Liver (tissue), 9 donors: Measurements from ENCODE around the gene P2RY8. TPM values are rescaled to one million over a fixed set of nuclear protein-coding genes. Genes with fewer than 3 reads are reported as not detected.
"Not testable (repeated sequence)": the region's sequence is repeated elsewhere in the genome, so short reads cannot be mapped to it uniquely, and the experiment has no call there.

ENCODE experiments used
- DNase-seq: peaks from one replicate; pipeline ENCODE4 v3.0.0-alpha.2; 2017; ENCODE audit warnings: low spot score
- H3K27ac ChIP-seq, 2 donors: one replicate each; pipeline ENCODE4 v1.7.0; 2013; ENCODE audit warnings: inconsistent platforms in 2 of 2, low read length in 2 of 2, control low read depth in 1 of 2, low read depth in 1 of 2, mild to moderate bottlenecking in 1 of 2
- H3K27me3 ChIP-seq, 4 donors: one replicate each; pipeline versions ENCODE4 v1.6.1 to v1.7.0; 2013; ENCODE audit warnings: low read length in 3 of 4, inconsistent platforms in 1 of 4, mild to moderate bottlenecking in 1 of 4, moderate library complexity in 1 of 4; ENCODE audit not compliant: control insufficient read depth in 4 of 4, insufficient read depth in 4 of 4
- H3K36me3 ChIP-seq, 4 donors: one replicate each; pipeline versions ENCODE4 v1.6.1 to v1.7.0; 2013; ENCODE audit warnings: low read length in 3 of 4, mild to moderate bottlenecking in 3 of 4, low read depth in 1 of 4, moderate library complexity in 1 of 4; ENCODE audit not compliant: control insufficient read depth in 4 of 4, insufficient read depth in 3 of 4
- H3K4me1 ChIP-seq, 4 donors: one replicate each; pipeline versions ENCODE4 v1.6.1 to v1.7.0; 2013; ENCODE audit warnings: low read length in 3 of 4, mild to moderate bottlenecking in 3 of 4, moderate library complexity in 1 of 4; ENCODE audit not compliant: control insufficient read depth in 4 of 4, insufficient read depth in 4 of 4
- H3K4me3 ChIP-seq, 3 donors: one replicate each; pipeline versions ENCODE4 v1.6.1 to v1.7.0; 2013; ENCODE audit warnings: low read length in 3 of 3, control low read depth in 1 of 3, low read depth in 1 of 3, mild to moderate bottlenecking in 1 of 3
- H3K9ac ChIP-seq, 2 donors: one replicate each; pipeline ENCODE4 v1.7.0; 2013; ENCODE audit warnings: low read length in 2 of 2, mild to moderate bottlenecking in 2 of 2, moderate library complexity in 2 of 2, control low read depth in 1 of 2, low read depth in 1 of 2
- H3K9me3 ChIP-seq, 4 donors: one replicate each; pipeline versions ENCODE4 v1.6.1 to v1.7.0; 2013; ENCODE audit warnings: low read length in 3 of 4; ENCODE audit not compliant: control insufficient read depth in 4 of 4
- EGR1 ChIP-seq, 2 donors: IDR thresholded peaks; 2 replicates each; pipeline ENCODE4 v1.6.1; 2016 to 2018; ENCODE audit warnings: antibody characterized with exemption in 2 of 2, low read depth in 2 of 2
- FOXA1 ChIP-seq: IDR thresholded peaks from 2 replicates; pipeline ENCODE4 v1.6.1; 2016; ENCODE audit warnings: antibody characterized with exemption
- FOXA2 ChIP-seq: IDR thresholded peaks from 2 replicates; pipeline ENCODE4 v1.6.1; 2016; ENCODE audit warnings: antibody characterized with exemption
- GABPA ChIP-seq, 2 donors: IDR thresholded peaks in 1 of 2; conservative IDR thresholded peaks in 1 of 2; 2 replicates each; pipeline ENCODE4 v1.6.1; 2016; ENCODE audit warnings: antibody characterized with exemption in 2 of 2, mild to moderate bottlenecking in 1 of 2, moderate library complexity in 1 of 2
- HNF4A ChIP-seq, 2 donors: conservative IDR thresholded peaks; 2 replicates each; pipeline ENCODE4 v1.6.1; 2016; ENCODE audit warnings: antibody characterized with exemption in 2 of 2, mild to moderate bottlenecking in 2 of 2
- HNF4G ChIP-seq: IDR thresholded peaks from 2 replicates; pipeline ENCODE4 v1.6.1; 2016; ENCODE audit warnings: antibody characterized with exemption
- RAD21 ChIP-seq, 2 donors: IDR thresholded peaks; 2 replicates each; pipeline ENCODE4 v1.6.1; 2016; ENCODE audit warnings: antibody characterized with exemption in 2 of 2, mild to moderate bottlenecking in 2 of 2
- RXRA ChIP-seq, 2 donors: IDR thresholded peaks; 2 replicates each; pipeline ENCODE4 v1.6.1; 2017 to 2018; ENCODE audit warnings: antibody characterized with exemption in 2 of 2, mild to moderate bottlenecking in 1 of 2
- SP1 ChIP-seq: IDR thresholded peaks from 2 replicates; pipeline ENCODE4 v1.6.1; 2018; ENCODE audit warnings: antibody characterized with exemption, mild to moderate bottlenecking
- TAF1 ChIP-seq: conservative IDR thresholded peaks from 2 replicates; pipeline ENCODE4 v1.6.1; 2016; ENCODE audit warnings: antibody characterized with exemption, mild to moderate bottlenecking
- YY1 ChIP-seq: IDR thresholded peaks from 2 replicates; pipeline ENCODE4 v1.6.1; 2016; ENCODE audit warnings: antibody characterized with exemption, mild to moderate bottlenecking
- ZBTB33 ChIP-seq: IDR thresholded peaks from 2 replicates; pipeline ENCODE4 v1.6.1; 2016; ENCODE audit warnings: antibody characterized with exemption
- WGBS: extraction: QIAGEN DNeasy Blood & Tissue Kit; methylation state at CpG from one replicate; pipeline ENCODE4 v1.1.7; 2013; 5-methylcytosine and 5-hydroxymethylcytosine counted together
- polyA plus RNA-seq, 2 donors: library from polyadenylated mRNA; stranded (reverse) in 1 of 2; unstranded in 1 of 2; fragments of 200-250 nt in 1 of 2; fragments of >200 nt in 1 of 2; fragmentation: Nextera tagmentation in 1 of 2; extraction: Ambion mirVana in 1 of 2; gene quantifications; one replicate each; pipeline versions ENCODE4 v1.2.1 to v1.2.3, GENCODE V29; 2013 to 2015
- total RNA-seq, 2 donors: library from RNA; depleted of rRNA; stranded (reverse); fragments of >200 nt; gene quantifications; one replicate each; pipeline ENCODE4 v1.2.3, GENCODE V29; 2014
- TF ChIP-seq, protein P1 (sequence below): IDR thresholded peaks from 2 replicates; pipeline ENCODE4 v1.6.1; 2016; ENCODE audit warnings: antibody characterized with exemption, mild to moderate bottlenecking
- TF ChIP-seq, protein P2 (sequence below): IDR thresholded peaks from 2 replicates; pipeline ENCODE4 v1.6.1; 2016; ENCODE audit warnings: antibody characterized with exemption
- donor health status: healthy.
- donor health status: healthy.
- donor health status: healthy.
- donor health status: healthy.
- donor health status: healthy.

Gene P2RY8
- total and polyA plus RNA-seq, 4 donors: 0.24 to 4.4 (median 0.59) TPM

DNA sequence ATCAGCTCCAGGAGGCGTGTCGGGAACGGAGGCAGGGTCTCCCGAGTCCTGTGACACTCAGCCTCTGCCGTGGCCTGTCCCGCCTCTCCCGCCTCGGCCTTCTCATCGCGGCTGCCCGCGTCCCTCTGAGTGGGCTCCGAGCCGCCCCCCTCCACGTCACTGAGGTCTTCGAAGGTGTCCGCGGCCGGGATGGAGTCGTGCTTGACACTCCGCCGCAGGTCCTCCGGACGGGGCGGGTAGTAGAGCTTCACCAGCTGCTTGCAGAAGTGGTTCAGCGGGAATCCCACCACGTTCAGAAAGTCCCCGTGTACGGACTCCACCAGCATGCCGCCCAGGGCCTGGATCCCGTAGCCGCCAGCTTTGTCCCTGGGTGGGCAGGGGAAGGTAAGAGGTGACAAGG is 109.2 kb downstream of the P2RY8 start:
- no peak for DNase-seq
- TF ChIP-seq HNF4G (no peak), TAF1 (no peak)
- peaks cover 8 to 25% (median 11%) of the 10 kb centered on the region in 4 donors for H3K36me3 ChIP-seq
- 98% methylated on average over 32 of the region's 32 CpGs for WGBS
- no peaks in the 10 kb centered on the region for H3K4me1 ChIP-seq
- H3K9me3 ChIP-seq: peaks cover 0 to under 1% (median 0%) of the 10 kb centered on the region in 4 donors
- no peak overlapping the region for H3K4me3 ChIP-seq
- H3K27ac ChIP-seq: no peak overlapping the region
- no peaks in the 10 kb centered on the region for H3K27me3 ChIP-seq
- H3K9ac ChIP-seq: no peak overlapping the region

DNA sequence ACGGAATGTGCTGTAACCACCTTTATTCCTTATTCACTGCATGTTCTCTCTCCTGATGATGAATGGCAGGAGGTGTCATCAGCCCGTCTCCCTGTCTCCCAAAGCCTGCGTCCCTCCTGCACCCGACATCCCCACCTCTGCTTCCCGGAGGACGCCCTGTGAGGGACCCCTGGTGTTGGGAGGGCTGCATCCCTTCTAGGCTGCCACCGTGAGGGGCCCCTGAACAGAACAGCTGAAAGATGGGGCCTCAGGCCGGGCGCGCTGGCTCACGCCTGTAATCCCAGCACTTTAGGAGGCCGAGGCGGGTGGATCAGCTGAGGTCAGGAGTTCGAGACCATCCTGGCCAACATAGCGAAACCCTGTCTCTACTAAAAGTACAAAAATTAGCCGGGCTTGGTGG is 110.7 kb downstream of the P2RY8 start:
- H3K27me3 ChIP-seq, H3K9ac ChIP-seq, DNase-seq, H3K9me3 ChIP-seq, H3K27ac ChIP-seq, H3K4me3 ChIP-seq, H3K4me1 ChIP-seq: not testable (repeated sequence)
- 93% methylated on average over 16 of the region's 16 CpGs for WGBS
- peaks cover 8 to 38% (median 21%) of the 10 kb centered on the region in 4 donors for H3K36me3 ChIP-seq

- H3K4me3 ChIP-seq: no peak overlapping the region
- no peak overlapping the region for H3K27ac ChIP-seq
- H3K36me3 ChIP-seq: peaks cover 6 to 39% (median 23%) of the 10 kb centered on the region in 4 donors
- H3K9me3 ChIP-seq: peaks cover 1 to 8% (median 7%) of the 10 kb centered on the region in 4 donors
- DNase-seq: no peak
- no peak overlapping the region for H3K9ac ChIP-seq
- no peak for TF ChIP-seq EGR1 (IDR thresholded peaks at IDR 0.05; ENCODE audit: low read depth in 2 of 2)
- no peak for TF ChIP-seq GABPA (IDR thresholded peaks at IDR 0.05 in 1 of 2, conservative IDR thresholded peaks at IDR 0.05 in 1 of 2)
- TF ChIP-seq, protein P1, sequence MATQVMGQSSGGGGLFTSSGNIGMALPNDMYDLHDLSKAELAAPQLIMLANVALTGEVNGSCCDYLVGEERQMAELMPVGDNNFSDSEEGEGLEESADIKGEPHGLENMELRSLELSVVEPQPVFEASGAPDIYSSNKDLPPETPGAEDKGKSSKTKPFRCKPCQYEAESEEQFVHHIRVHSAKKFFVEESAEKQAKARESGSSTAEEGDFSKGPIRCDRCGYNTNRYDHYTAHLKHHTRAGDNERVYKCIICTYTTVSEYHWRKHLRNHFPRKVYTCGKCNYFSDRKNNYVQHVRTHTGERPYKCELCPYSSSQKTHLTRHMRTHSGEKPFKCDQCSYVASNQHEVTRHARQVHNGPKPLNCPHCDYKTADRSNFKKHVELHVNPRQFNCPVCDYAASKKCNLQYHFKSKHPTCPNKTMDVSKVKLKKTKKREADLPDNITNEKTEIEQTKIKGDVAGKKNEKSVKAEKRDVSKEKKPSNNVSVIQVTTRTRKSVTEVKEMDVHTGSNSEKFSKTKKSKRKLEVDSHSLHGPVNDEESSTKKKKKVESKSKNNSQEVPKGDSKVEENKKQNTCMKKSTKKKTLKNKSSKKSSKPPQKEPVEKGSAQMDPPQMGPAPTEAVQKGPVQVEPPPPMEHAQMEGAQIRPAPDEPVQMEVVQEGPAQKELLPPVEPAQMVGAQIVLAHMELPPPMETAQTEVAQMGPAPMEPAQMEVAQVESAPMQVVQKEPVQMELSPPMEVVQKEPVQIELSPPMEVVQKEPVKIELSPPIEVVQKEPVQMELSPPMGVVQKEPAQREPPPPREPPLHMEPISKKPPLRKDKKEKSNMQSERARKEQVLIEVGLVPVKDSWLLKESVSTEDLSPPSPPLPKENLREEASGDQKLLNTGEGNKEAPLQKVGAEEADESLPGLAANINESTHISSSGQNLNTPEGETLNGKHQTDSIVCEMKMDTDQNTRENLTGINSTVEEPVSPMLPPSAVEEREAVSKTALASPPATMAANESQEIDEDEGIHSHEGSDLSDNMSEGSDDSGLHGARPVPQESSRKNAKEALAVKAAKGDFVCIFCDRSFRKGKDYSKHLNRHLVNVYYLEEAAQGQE: no peak
- no peak for TF ChIP-seq FOXA1
- TF ChIP-seq YY1: no peak
- TF ChIP-seq ZBTB33: no peak
- no peak for TF ChIP-seq HNF4A (conservative IDR thresholded peaks at IDR 0.05)
- no peak for TF ChIP-seq SP1
- no peak for TF ChIP-seq RAD21 (IDR thresholded peaks at IDR 0.05)
- no peak for TF ChIP-seq FOXA2
- no peak for TF ChIP-seq RXRA (IDR thresholded peaks at IDR 0.05)
- TF ChIP-seq, protein P2, sequence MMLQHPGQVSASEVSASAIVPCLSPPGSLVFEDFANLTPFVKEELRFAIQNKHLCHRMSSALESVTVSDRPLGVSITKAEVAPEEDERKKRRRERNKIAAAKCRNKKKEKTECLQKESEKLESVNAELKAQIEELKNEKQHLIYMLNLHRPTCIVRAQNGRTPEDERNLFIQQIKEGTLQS: no peak
- no peaks in the 10 kb centered on the region for H3K27me3 ChIP-seq
- WGBS: 88% methylated on average over 10 of the region's 10 CpGs
- H3K4me1 ChIP-seq: no peaks in the 10 kb centered on the region
These were observed 111.6 kb downstream of the P2RY8 start for GRCh38 chrX:1425381-1425780.
